OCI-LY1 (cell line): Measurements from ENCODE around the gene USP19.

ENCODE experiments used
- H2AFZ ChIP-seq: fragments of 200-600 bp; sonication (generic), shearing (Covaris generic); 2 replicates; pipeline ENCODE4 v1.6.0; 2014; ENCODE audit warnings: antibody characterized with exemption, mild to moderate bottlenecking, low read length
- H3F3A ChIP-seq: fragments of 200-600 bp; sonication (generic), shearing (Covaris generic); 2 replicates; pipeline ENCODE4 v1.6.0; 2014; ENCODE audit warnings: mild to moderate bottlenecking, antibody characterized with exemption, low read length, moderate library complexity; ENCODE audit not compliant: insufficient read depth
- H3K27ac ChIP-seq: fragments of 200-600 bp; sonication (generic); 2 replicates; pipeline ENCODE4 v1.5.1; 2014; ENCODE audit warnings: low read length, mixed run types, mild to moderate bottlenecking, low read depth; ENCODE audit not compliant: poor library complexity, severe bottlenecking
- H3K27me3 ChIP-seq: fragments of 200-600 bp; sonication (generic); 2 replicates; pipeline ENCODE4 v1.6.0; 2014; ENCODE audit warnings: antibody characterized with exemption, mild to moderate bottlenecking, low read length, moderate library complexity; ENCODE audit not compliant: insufficient read depth
- H3K36me3 ChIP-seq: fragments of 200-600 bp; sonication (generic); 2 replicates; pipeline ENCODE4 v1.6.1; 2014; ENCODE audit warnings: mild to moderate bottlenecking, antibody characterized with exemption, low read length, moderate library complexity, mixed read lengths; ENCODE audit not compliant: insufficient read depth
- H3K4me1 ChIP-seq: fragments of 200-600 bp; sonication (generic); 2 replicates; pipeline ENCODE4 v1.5.1; 2014; ENCODE audit warnings: mild to moderate bottlenecking, low read length, moderate library complexity; ENCODE audit not compliant: insufficient read depth, severe bottlenecking
- H3K4me2 ChIP-seq: fragments of 200-600 bp; sonication (generic), shearing (Covaris generic); 2 replicates; pipeline ENCODE4 v1.6.1; 2014; ENCODE audit warnings: low read length
- H3K4me3 ChIP-seq: fragments of 200-600 bp; sonication (generic); 2 replicates; pipeline ENCODE4 v1.5.1; 2014; ENCODE audit warnings: low read length, low read depth, mild to moderate bottlenecking, mixed read lengths; ENCODE audit not compliant: poor library complexity, severe bottlenecking
- H3K79me2 ChIP-seq: fragments of 200-600 bp; shearing (Covaris generic); 2 replicates; pipeline ENCODE4 v1.6.1; 2016; ENCODE audit warnings: mixed run types, low read length, mixed read lengths; ENCODE audit not compliant: insufficient read depth
- H3K9ac ChIP-seq: fragments of 200-600 bp; sonication (generic), shearing (Covaris generic); 2 replicates; pipeline ENCODE4 v1.6.1; 2014; ENCODE audit warnings: mild to moderate bottlenecking, low read length, mixed read lengths
- H3K9me2 ChIP-seq: fragments of 200-600 bp; sonication (generic), shearing (Covaris generic); 2 replicates; pipeline ENCODE4 v1.6.1; 2014; ENCODE audit warnings: low read depth, mild to moderate bottlenecking, low read length, mixed read lengths
- H3K9me3 ChIP-seq: fragments of 200-600 bp; shearing (Covaris generic); 2 replicates; pipeline ENCODE4 v1.6.1; 2014; ENCODE audit warnings: low read length, mixed read lengths
- H4K20me1 ChIP-seq: fragments of 200-600 bp; sonication (generic), shearing (Covaris generic); 2 replicates; pipeline ENCODE4 v1.6.0; 2016; ENCODE audit warnings: mild to moderate bottlenecking, low read length; ENCODE audit not compliant: insufficient read depth
- CTCF ChIP-seq: fragments of 200-600 bp; sonication (generic), shearing (Covaris generic); IDR thresholded peaks from 2 replicates; pipeline ENCODE4 v1.5.1; 2017; ENCODE audit warnings: mild to moderate bottlenecking, antibody characterized with exemption, low read length, moderate library complexity, mixed read lengths
- EZH2 ChIP-seq: fragments of 200-600 bp; sonication (generic), shearing (Covaris generic); IDR thresholded peaks from 2 replicates; pipeline ENCODE4 v1.8.0; 2017; ENCODE audit warnings: borderline replicate concordance, mixed run types, mild to moderate bottlenecking, antibody characterized with exemption, low read length, moderate library complexity, mixed read lengths

The USP19 gene

GRCh38 chr3:49092938-49093852 is 27.4 kb downstream of the USP19 start:
- Histone ChIP-seq H2AFZ (no peak overlapping the region), H3F3A (no peaks in the 10 kb centered on the region), H3K27ac (peak overlapping the region; percentile 88), H3K4me3 (peak overlapping the region; percentile 93), H3K9me2 (no peaks in the 10 kb centered on the region), H4K20me1 (no peaks in the 10 kb centered on the region), H3K9ac (peak overlapping the region; percentile 93), H3K36me3 (peaks cover 48% of the 10 kb centered on the region), H3K27me3 (no peaks in the 10 kb centered on the region), H3K9me3 (no peaks in the 10 kb centered on the region), H3K4me1 (peaks cover 25% of the 10 kb centered on the region), H3K4me2 (peak overlapping the region; percentile 92), H3K79me2 (peaks cover 49% of the 10 kb centered on the region)
- TF ChIP-seq EZH2 (no peak), CTCF (no peak)

- Histone ChIP-seq H3F3A (no peaks in the 10 kb centered on the region), H3K4me3 (no peak overlapping the region), H3K79me2 (peaks cover 83% of the 10 kb centered on the region), H3K9me2 (no peaks in the 10 kb centered on the region), H3K27me3 (no peaks in the 10 kb centered on the region), H3K9ac (no peak overlapping the region), H2AFZ (no peak overlapping the region), H3K27ac (no peak overlapping the region), H3K4me2 (no peak overlapping the region), H4K20me1 (no peaks in the 10 kb centered on the region), H3K9me3 (no peaks in the 10 kb centered on the region), H3K4me1 (no peaks in the 10 kb centered on the region), H3K36me3 (peaks cover 39% of the 10 kb centered on the region)
- TF ChIP-seq EZH2 (no peak), CTCF (no peak)
Observed at GRCh38 chr3:49081429-49081828, 39.2 kb downstream of the USP19 start.

GRCh38 chr3:49079270-49079669 is 41.4 kb downstream of the USP19 start:
- Histone ChIP-seq H3K9me2 (no peaks in the 10 kb centered on the region), H3K27me3 (no peaks in the 10 kb centered on the region), H3K9ac (no peak overlapping the region), H2AFZ (no peak overlapping the region), H3K79me2 (peaks cover 63% of the 10 kb centered on the region), H4K20me1 (no peaks in the 10 kb centered on the region), H3K4me3 (no peak overlapping the region), H3F3A (no peaks in the 10 kb centered on the region), H3K4me2 (no peak overlapping the region), H3K27ac (no peak overlapping the region), H3K9me3 (no peaks in the 10 kb centered on the region), H3K36me3 (peaks cover 49% of the 10 kb centered on the region), H3K4me1 (no peaks in the 10 kb centered on the region)
- no peak for TF ChIP-seq EZH2
- no peak for TF ChIP-seq CTCF
